A673 (cell line): ENCODE results near the gene WNT7A. TPM values are rescaled to one million over a fixed set of nuclear protein-coding genes. Genes with fewer than 3 reads are reported as not detected.

Experiments
- BruUV-seq: library from RNA; stranded (reverse); fragments of 400-500 nt; replicated peaks from 2 replicates; lab custom pipeline; 2021; lab: Mats Ljungman, UMichigan
- CTCF ChIA-PET: fragments of 300-600 bp; sonication (Branson Sonifier 250); formaldehyde crosslinking; loops from one replicate; lab custom pipeline; 2022; ENCODE audit warnings: antibody characterized with exemption; lab: Charles Lee
- POLR2A ChIA-PET: fragments of 300-600 bp; sonication (Branson Sonifier 250); formaldehyde crosslinking; loops from one replicate; lab custom pipeline; 2022; ENCODE audit warnings: antibody characterized with exemption; ENCODE audit not compliant: low non-redundant PET; lab: Charles Lee
- DNase-seq: peaks from one replicate; pipeline ENCODE4 v3.0.0-alpha.2; 2015; ENCODE audit warnings: low spot score
- H3K27ac ChIP-seq: fragments of 200-600 bp; sonication (generic); 2 replicates; pipeline ENCODE4 v1.5.1; 2016; ENCODE audit warnings: mixed run types, low read depth, mild to moderate bottlenecking, mixed read lengths, antibody characterized with exemption, low read length; ENCODE audit not compliant: poor library complexity, severe bottlenecking
- H3K27me3 ChIP-seq: fragments of 200-600 bp; sonication (generic); replicated peaks from 2 replicates; pipeline ENCODE4 v1.6.1; 2017; ENCODE audit warnings: mixed run types, low read depth, mild to moderate bottlenecking, mixed read lengths, antibody characterized with exemption, low read length; ENCODE audit not compliant: insufficient read depth, poor library complexity
- H3K36me3 ChIP-seq: fragments of 200-600 bp; sonication (generic); 2 replicates; pipeline ENCODE4 v1.6.1; 2016; ENCODE audit warnings: mixed run types, mild to moderate bottlenecking, mixed read lengths, antibody characterized with exemption, low read length; ENCODE audit not compliant: insufficient read depth, poor library complexity, severe bottlenecking
- H3K4me1 ChIP-seq: fragments of 200-600 bp; sonication (generic); 2 replicates; pipeline ENCODE4 v1.6.1; 2017; ENCODE audit warnings: mixed run types, mild to moderate bottlenecking, mixed read lengths, antibody characterized with exemption, low read length; ENCODE audit not compliant: insufficient read depth, poor library complexity, severe bottlenecking
- H3K4me3 ChIP-seq: fragments of 200-600 bp; sonication (generic); 2 replicates; pipeline ENCODE4 v1.5.1; 2016; ENCODE audit warnings: low read depth, mixed run types, mild to moderate bottlenecking, mixed read lengths, low read length; ENCODE audit not compliant: poor library complexity, severe bottlenecking
- H3K9me3 ChIP-seq: fragments of 200-600 bp; sonication (generic); 2 replicates; pipeline ENCODE4 v1.6.1; 2016; ENCODE audit warnings: mixed run types, low read depth, mild to moderate bottlenecking, mixed read lengths, antibody characterized with exemption, low read length; ENCODE audit not compliant: poor library complexity, severe bottlenecking
- EZH2 ChIP-seq: fragments of 200-600 bp; sonication (generic); IDR thresholded peaks from 2 replicates; pipeline ENCODE4 v1.6.1; 2017; ENCODE audit warnings: borderline replicate concordance, low read depth, mild to moderate bottlenecking, mixed read lengths, antibody characterized with exemption, low read length; ENCODE audit not compliant: poor library complexity, severe bottlenecking
- intact Hi-C: fragments of 100-400 bp; cut with micrococcal nuclease; formaldehyde crosslinking; loops from one replicate; pipeline ENCODE4 v1.10.0; 2022; ENCODE audit not compliant: unreplicated experiment
- total RNA-seq: library from RNA; stranded (reverse); gene quantifications from 2 replicates; pipeline ENCODE4 v1.2.3, GENCODE V29; 2021
- TF ChIP-seq, protein P1 (sequence below): fragments of 300-800, 200-600 bp; sonication (generic); conservative IDR thresholded peaks from 2 replicates; pipeline ENCODE4 v1.5.1; 2017; ENCODE audit warnings: low read depth, mild to moderate bottlenecking, antibody characterized with exemption, low read length, moderate library complexity, mixed read lengths

Gene WNT7A
- total RNA-seq, 1 experiment from 2014 or later: not detected

- CTCF ChIA-PET: no interaction called here
- no peak for TF ChIP-seq EZH2
- TF ChIP-seq, protein P1, sequence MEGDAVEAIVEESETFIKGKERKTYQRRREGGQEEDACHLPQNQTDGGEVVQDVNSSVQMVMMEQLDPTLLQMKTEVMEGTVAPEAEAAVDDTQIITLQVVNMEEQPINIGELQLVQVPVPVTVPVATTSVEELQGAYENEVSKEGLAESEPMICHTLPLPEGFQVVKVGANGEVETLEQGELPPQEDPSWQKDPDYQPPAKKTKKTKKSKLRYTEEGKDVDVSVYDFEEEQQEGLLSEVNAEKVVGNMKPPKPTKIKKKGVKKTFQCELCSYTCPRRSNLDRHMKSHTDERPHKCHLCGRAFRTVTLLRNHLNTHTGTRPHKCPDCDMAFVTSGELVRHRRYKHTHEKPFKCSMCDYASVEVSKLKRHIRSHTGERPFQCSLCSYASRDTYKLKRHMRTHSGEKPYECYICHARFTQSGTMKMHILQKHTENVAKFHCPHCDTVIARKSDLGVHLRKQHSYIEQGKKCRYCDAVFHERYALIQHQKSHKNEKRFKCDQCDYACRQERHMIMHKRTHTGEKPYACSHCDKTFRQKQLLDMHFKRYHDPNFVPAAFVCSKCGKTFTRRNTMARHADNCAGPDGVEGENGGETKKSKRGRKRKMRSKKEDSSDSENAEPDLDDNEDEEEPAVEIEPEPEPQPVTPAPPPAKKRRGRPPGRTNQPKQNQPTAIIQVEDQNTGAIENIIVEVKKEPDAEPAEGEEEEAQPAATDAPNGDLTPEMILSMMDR: no peak
- Histone ChIP-seq H3K4me3 (no peak overlapping the region), H3K4me1 (no peaks in the 10 kb centered on the region), H3K9me3 (no peaks in the 10 kb centered on the region), H3K36me3 (no peaks in the 10 kb centered on the region), H3K27me3 (no peaks in the 10 kb centered on the region), H3K27ac (no peak overlapping the region)
- BruUV-seq: no TSS peak
- POLR2A ChIA-PET: no interaction called here
- intact Hi-C loops: no loop called here
- DNase-seq: no peak
Measured at GRCh38 chr3:13842226-13842625, 37.6 kb downstream of the WNT7A start.

DNA sequence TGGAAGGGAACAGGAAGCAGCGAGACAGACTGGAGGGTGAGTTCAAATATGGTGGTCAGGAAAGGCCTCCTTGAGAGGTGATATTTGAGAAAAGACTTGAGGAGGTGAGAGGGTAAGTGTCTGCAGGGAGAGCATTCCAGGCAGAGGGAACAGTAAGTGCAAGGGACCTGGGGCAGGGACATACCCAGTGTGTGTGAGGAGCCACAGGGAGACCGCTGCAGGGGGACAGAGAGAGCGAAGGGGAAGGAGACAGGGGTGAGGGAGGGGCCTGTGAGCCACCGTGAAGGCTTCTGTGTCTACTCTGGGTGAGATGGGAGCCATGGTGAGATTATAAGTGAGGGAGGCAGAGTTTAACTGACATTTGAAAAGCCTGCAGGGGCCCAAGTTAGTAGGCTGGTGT lies 38.0 kb downstream of the WNT7A start:
- no TSS peak for BruUV-seq
- ChIA-PET CTCF (no interaction called here), POLR2A (no interaction called here)
- TF ChIP-seq EZH2: no peak
- TF ChIP-seq, protein P1: no peak
- Histone ChIP-seq H3K4me3 (no peak overlapping the region), H3K4me1 (no peaks in the 10 kb centered on the region), H3K9me3 (no peaks in the 10 kb centered on the region), H3K36me3 (no peaks in the 10 kb centered on the region), H3K27me3 (no peaks in the 10 kb centered on the region), H3K27ac (no peak overlapping the region)
- intact Hi-C loops: no loop called here
- no peak for DNase-seq

- ChIA-PET POLR2A (no interaction called here), CTCF (no interaction called here)
- Histone ChIP-seq H3K4me3 (no peak overlapping the region), H3K27ac (no peak overlapping the region), H3K9me3 (no peaks in the 10 kb centered on the region), H3K4me1 (no peaks in the 10 kb centered on the region), H3K27me3 (no peaks in the 10 kb centered on the region), H3K36me3 (no peaks in the 10 kb centered on the region)
- BruUV-seq: no TSS peak
- intact Hi-C loops: no loop called here
- DNase-seq: no peak
- TF ChIP-seq, protein P1: no peak
- no peak for TF ChIP-seq EZH2
Measured at GRCh38 chr3:13841141-13841540, 38.7 kb downstream of the WNT7A start.
